SHP77 treated with DMSO at 0.1 percent for 48 hours (cell line): Measurements from ENCODE around the gene SNX21.

Source experiments
- DNase-seq: peaks from one replicate; lab custom pipeline; 2025; lab: John Stamatoyannopoulos, UW

The SNX21 gene

GRCh38 chr20:45882469-45883099 lies 49.0 kb downstream of the SNX21 start:
- DNase-seq, result no peak

- DNase-seq, result no peak
These were observed 49.5 kb downstream of the SNX21 start for GRCh38 chr20:45883100-45883469.

- DNase-seq, result no peak
These were observed 53.2 kb downstream of the SNX21 start for GRCh38 chr20:45886590-45887345.

GRCh38 chr20:45887346-45887715 lies 53.7 kb downstream of the SNX21 start, which contains the start of gene SPATA25:
TSS of gene SPATA25 (minus strand) at chr20:45887622. CDS start at chr20:45887590, 32 bp downstream.
- no peak for DNase-seq

- no peak for DNase-seq
These were observed 55.1 kb downstream of the SNX21 start for GRCh38 chr20:45888681-45889080.

GRCh38 chr20:45890077-45890984 lies 56.7 kb downstream of the SNX21 start:
- DNase-seq, result peak; percentile 50

- DNase-seq, result peak; percentile 71
These were observed 57.7 kb downstream of the SNX21 start, which contains the start of the genes CTSA and NEURL2 for GRCh38 chr20:45890985-45891983. TSS of gene CTSA (plus strand) at chr20:45891335. CDS start at chr20:45891569, 234 bp downstream. TSS of gene NEURL2 (minus strand) at chr20:45891208. CDS start at chr20:45890991, 217 bp downstream.

- no peak for DNase-seq
These were observed 58.6 kb downstream of the SNX21 start for GRCh38 chr20:45892049-45892825.
